Neuronal stem cell (in vitro differentiated cells): ENCODE measurements around the gene RDX.
A peak's percentile ranks its signal among the peaks of the same experiment; 100 is the strongest.

Experiments
- DNase-seq: peaks from one replicate; pipeline ENCODE4 v3.0.0-alpha.2; 2013; ENCODE audit warnings: low spot score
- H2AFZ ChIP-seq: one replicate; pipeline ENCODE4 v1.6.1; 2013; ENCODE audit warnings: mild to moderate bottlenecking, low read length, inconsistent platforms
- H2AK5ac ChIP-seq: 2 replicates; pipeline ENCODE4 v1.6.1; 2013; ENCODE audit warnings: low read depth, mild to moderate bottlenecking, inconsistent platforms, low read length, moderate library complexity, mixed read lengths
- H2BK120ac ChIP-seq: 2 replicates; pipeline ENCODE4 v1.6.1; 2013; ENCODE audit warnings: low read depth, mild to moderate bottlenecking, inconsistent platforms, low read length, moderate library complexity, mixed read lengths
- H2BK12ac ChIP-seq: one replicate; pipeline ENCODE4 v1.6.1; 2013; ENCODE audit warnings: low read length, inconsistent platforms
- H2BK15ac ChIP-seq: 2 replicates; pipeline ENCODE4 v1.6.1; 2013; ENCODE audit warnings: mild to moderate bottlenecking, low read length, inconsistent platforms, mixed read lengths
- H2BK5ac ChIP-seq: one replicate; pipeline ENCODE4 v1.6.1; 2013; ENCODE audit warnings: inconsistent platforms, mild to moderate bottlenecking, low read length, moderate library complexity
- H3K14ac ChIP-seq: one replicate; pipeline ENCODE4 v1.6.1; 2013; ENCODE audit warnings: low read length, inconsistent platforms
- H3K18ac ChIP-seq: 2 replicates; pipeline ENCODE4 v1.6.1; 2013; ENCODE audit warnings: low read length, inconsistent platforms
- H3K23ac ChIP-seq: 2 replicates; pipeline ENCODE4 v1.6.1; 2013; ENCODE audit warnings: low read depth, mild to moderate bottlenecking, mixed read lengths, low read length, inconsistent platforms; ENCODE audit not compliant: poor library complexity
- H3K27ac ChIP-seq: replicated peaks from 3 replicates; pipeline ENCODE4 v1.5.1; 2013; ENCODE audit warnings: low read length, inconsistent platforms
- H3K27me3 ChIP-seq, 3 experiments: 2 replicates each; pipeline ENCODE4 v1.6.1; 2013; ENCODE audit warnings: low read length in 3 of 3, mild to moderate bottlenecking in 2 of 3, inconsistent platforms in 1 of 3, low read depth in 1 of 3, mixed read lengths in 1 of 3, moderate library complexity in 1 of 3; ENCODE audit not compliant: control insufficient read depth in 3 of 3, insufficient read depth in 3 of 3
- H3K36me3 ChIP-seq, 2 donors: replicated peaks in 1 of 2; 2 replicates each; pipeline ENCODE4 v1.6.1; 2013; ENCODE audit warnings: low read length in 2 of 2; ENCODE audit not compliant: control insufficient read depth in 2 of 2, insufficient read depth in 2 of 2
- H3K4ac ChIP-seq: 2 replicates; pipeline ENCODE4 v1.6.1; 2013; ENCODE audit warnings: inconsistent platforms, mild to moderate bottlenecking, low read length, moderate library complexity
- H3K4me1 ChIP-seq, 2 donors: 1 replicate in 1 of 2; 2 replicates in 1 of 2; pipeline ENCODE4 v1.6.1; 2013; ENCODE audit warnings: low read length in 2 of 2, low read depth in 1 of 2; ENCODE audit not compliant: control insufficient read depth in 2 of 2, insufficient read depth in 1 of 2
- H3K4me2 ChIP-seq: one replicate; pipeline ENCODE4 v1.6.1; 2013; ENCODE audit warnings: mild to moderate bottlenecking, low read length, inconsistent platforms; ENCODE audit not compliant: insufficient read depth, poor library complexity, severe bottlenecking
- H3K4me3 ChIP-seq, 2 donors: 2 replicates each; pipeline ENCODE4 v1.5.1; 2013; ENCODE audit warnings: low read length in 2 of 2, mild to moderate bottlenecking in 2 of 2, inconsistent platforms in 1 of 2, moderate library complexity in 1 of 2
- H3K79me1 ChIP-seq: one replicate; pipeline ENCODE4 v1.6.1; 2013; ENCODE audit warnings: low read depth, mild to moderate bottlenecking, inconsistent platforms, low read length, moderate library complexity
- H3K9ac ChIP-seq: one replicate; pipeline ENCODE4 v1.6.1; 2013; ENCODE audit warnings: mild to moderate bottlenecking, low read depth, low read length, inconsistent platforms; ENCODE audit not compliant: poor library complexity
- H3K9me3 ChIP-seq, 2 donors: replicated peaks in 1 of 2; 2 replicates each; pipeline versions ENCODE3 to v1.6.1; 2013; ENCODE audit warnings: low read length in 2 of 2, mild to moderate bottlenecking in 2 of 2, inconsistent platforms in 1 of 2, low read depth in 1 of 2, mixed read lengths in 1 of 2, moderate library complexity in 1 of 2; ENCODE audit not compliant: control insufficient read depth in 2 of 2, insufficient read depth in 1 of 2
- H4K8ac ChIP-seq: one replicate; pipeline ENCODE4 v1.6.1; 2013; ENCODE audit warnings: low read depth, mild to moderate bottlenecking, inconsistent platforms, low read length, moderate library complexity
- H4K91ac ChIP-seq: one replicate; pipeline ENCODE4 v1.6.1; 2013; ENCODE audit warnings: low read length, low read depth, mild to moderate bottlenecking, inconsistent platforms; ENCODE audit not compliant: poor library complexity
- WGBS, 2 donors: extraction: QIAGEN DNeasy Blood & Tissue Kit; methylation state at CpG; one replicate each; pipeline ENCODE4 v1.1.7; 2013; ENCODE audit warnings: missing lambda C conversion rate in 2 of 2, mixed read lengths in 1 of 2; ENCODE audit not compliant: insufficient read length in 2 of 2, insufficient replicate concordance in 1 of 2; ENCODE audit errors: extremely low coverage in 2 of 2; 5-methylcytosine and 5-hydroxymethylcytosine counted together

RDX gene

GRCh38 chr11:110295531-110296225 is 736 bp downstream of the RDX start:
- Histone ChIP-seq H3K4me2 (peak overlapping the region; percentile 65), H3K4me1 (peaks cover 8 to 15% of the 10 kb centered on the region in 2 donors), H3K4me3 (peak overlapping the region; percentile 86 to 99), H2BK120ac (peak overlapping the region; percentile 31), H3K14ac (peak overlapping the region; percentile 33), H3K9me3 (no peaks in the 10 kb centered on the region), H2BK5ac (peak overlapping the region; percentile 98), H3K4ac (no peak overlapping the region), H2BK12ac (peak overlapping the region; percentile 36), H3K9ac (peak overlapping the region; percentile 93), H3K27ac (peak overlapping the region; percentile 94), H3K18ac (peak overlapping the region; percentile 97), H2AK5ac (peak overlapping the region; percentile 62), H4K8ac (no peak overlapping the region), H3K23ac (peak overlapping the region; percentile 91), H2BK15ac (peak overlapping the region; percentile 91), H3K27me3 (no peaks in the 10 kb centered on the region), H3K36me3 (peaks cover 0 to 12% of the 10 kb centered on the region in 2 donors), H2AFZ (peak overlapping the region; percentile 97), H3K79me1 (peaks cover 1% of the 10 kb centered on the region), H4K91ac (peak overlapping the region; percentile 92)
- WGBS, 2 donors: no CpG with 5 or more reads among the region's 39 CpGs
- DNase-seq: peak; percentile 55

- Histone ChIP-seq H2BK120ac (no peak overlapping the region), H3K4me3 (peak overlapping the region in 1 of 2 donors; percentile 86), H3K79me1 (peaks cover 1% of the 10 kb centered on the region), H3K9ac (no peak overlapping the region), H3K27me3 (no peaks in the 10 kb centered on the region), H3K36me3 (peaks cover 0 to 12% of the 10 kb centered on the region in 2 donors), H3K14ac (no peak overlapping the region), H3K4me1 (peaks cover 8 to 15% of the 10 kb centered on the region in 2 donors), H3K9me3 (no peaks in the 10 kb centered on the region), H2BK12ac (no peak overlapping the region), H3K18ac (no peak overlapping the region), H4K8ac (no peak overlapping the region), H3K27ac (no peak overlapping the region), H3K4ac (no peak overlapping the region), H4K91ac (no peak overlapping the region), H2AFZ (no peak overlapping the region), H2BK15ac (no peak overlapping the region), H2BK5ac (no peak overlapping the region), H3K4me2 (no peak overlapping the region), H2AK5ac (no peak overlapping the region), H3K23ac (no peak overlapping the region)
- no peak for DNase-seq
- no CpG with 5 or more reads among the region's 4 CpGs for WGBS, 2 donors
These were observed 1.3 kb downstream of the RDX start for GRCh38 chr11:110295086-110295485.

GRCh38 chr11:110294509-110294908 is 1.9 kb downstream of the RDX start:
- no peak overlapping the region for H3K4ac ChIP-seq
- H3K27me3 ChIP-seq: no peaks in the 10 kb centered on the region
- no peak overlapping the region for H2BK120ac ChIP-seq
- H3K27ac ChIP-seq: no peak overlapping the region
- peak overlapping the region in 1 of 2 donors; percentile 86 for H3K4me3 ChIP-seq
- no peak overlapping the region for H3K18ac ChIP-seq
- peaks cover 1% of the 10 kb centered on the region for H3K79me1 ChIP-seq
- H3K9me3 ChIP-seq: peaks cover 0 to under 1% of the 10 kb centered on the region in 2 donors
- H2AFZ ChIP-seq: no peak overlapping the region
- H2BK15ac ChIP-seq: no peak overlapping the region
- no peak overlapping the region for H4K91ac ChIP-seq
- H3K36me3 ChIP-seq: peaks cover 0 to 12% of the 10 kb centered on the region in 2 donors
- H4K8ac ChIP-seq: no peak overlapping the region
- no peak for DNase-seq
- H3K4me2 ChIP-seq: no peak overlapping the region
- no peak overlapping the region for H3K14ac ChIP-seq
- no peak overlapping the region for H3K23ac ChIP-seq
- no peak overlapping the region for H2BK5ac ChIP-seq
- 100% methylated on average over 1 of the region's 6 CpGs for WGBS, 2 donors
- H3K4me1 ChIP-seq: peaks cover 8 to 15% of the 10 kb centered on the region in 2 donors
- H2BK12ac ChIP-seq: no peak overlapping the region
- no peak overlapping the region for H3K9ac ChIP-seq
- H2AK5ac ChIP-seq: no peak overlapping the region

GRCh38 chr11:110293389-110293788 is 3.0 kb downstream of the RDX start:
- H3K4me1 ChIP-seq: peaks cover 7 to 15% of the 10 kb centered on the region in 2 donors
- peaks cover 0 to 12% of the 10 kb centered on the region in 2 donors for H3K36me3 ChIP-seq
- peaks cover 1% of the 10 kb centered on the region for H3K79me1 ChIP-seq
- H3K18ac ChIP-seq: no peak overlapping the region
- no peak overlapping the region for H3K27ac ChIP-seq
- no peak overlapping the region for H3K4ac ChIP-seq
- no peak overlapping the region for H3K9ac ChIP-seq
- H2BK120ac ChIP-seq: no peak overlapping the region
- H2AFZ ChIP-seq: no peak overlapping the region
- H3K4me2 ChIP-seq: no peak overlapping the region
- no peak overlapping the region for H2AK5ac ChIP-seq
- H3K27me3 ChIP-seq: no peaks in the 10 kb centered on the region
- no peak overlapping the region for H4K91ac ChIP-seq
- no peak overlapping the region for H2BK15ac ChIP-seq
- H2BK5ac ChIP-seq: no peak overlapping the region
- H3K23ac ChIP-seq: no peak overlapping the region
- no peak overlapping the region for H3K4me3 ChIP-seq
- peaks cover 0 to 3% of the 10 kb centered on the region in 2 donors for H3K9me3 ChIP-seq
- WGBS, 2 donors: no CpG with 5 or more reads among the region's 4 CpGs
- no peak for DNase-seq
- H4K8ac ChIP-seq: no peak overlapping the region
- no peak overlapping the region for H3K14ac ChIP-seq
- no peak overlapping the region for H2BK12ac ChIP-seq
